ENCODE measurements around the gene NPY. TPM values are rescaled to one million over a fixed set of nuclear protein-coding genes. Genes with fewer than 3 reads are reported as not detected.
A peak's percentile ranks its signal among the peaks of the same experiment; 100 is the strongest.
"Not testable (repeated sequence)": the region's sequence is repeated elsewhere in the genome, so short reads cannot be mapped to it uniquely, and the experiment has no call there.

NPY gene
- total RNA-seq (0.71 TPM), polyA plus RNA-seq (2.4 TPM)
- long read RNA-seq, donor 1, result 0 reads
- long read RNA-seq, donor 2, result 0 reads
- long read RNA-seq, donor 3, partial matches to known transcripts, result 0 of 1 reads
- long read RNA-seq, donor 3, other reads (novel, unspliced or antisense), result 0 of 1 reads
- long read RNA-seq, donor 4, result 0 reads
- long read RNA-seq, donor 5, result 0 reads
- long read RNA-seq, donor 6, result 0 reads
- long read RNA-seq, donor 7, result 0 reads
- long read RNA-seq, donor 8, result 0 reads
- long read RNA-seq, donor 9, result 0 reads
- long read RNA-seq, donor 10, partial matches to known transcripts, result 0 of 1 reads
- long read RNA-seq, donor 10, other reads (novel, unspliced or antisense), result 0 of 1 reads

- Histone ChIP-seq H3K27me3 (ENCODE audit: control insufficient read depth in 2 of 2, insufficient read depth in 1 of 2, low read length in 1 of 2) (peaks cover 40 to 71% of the 10 kb centered on the region in 2 donors), H3K4me3 (ENCODE audit: low read length in 2 of 2) (peak within 1 kb of the TSS in 1 of 2 donors; percentile 19), H3K36me3 (ENCODE audit: control insufficient read depth in 2 of 2, insufficient read depth in 2 of 2, low read length in 1 of 2) (no peaks in the 10 kb centered on the region)
Observed at GRCh38 chr7:24283897-24284698, at the start of gene NPY. Gene NPY, plus strand, starts transcription at chr7:24284190. Its CDS starts 1,051 bp downstream, at chr7:24285241.

DNA sequence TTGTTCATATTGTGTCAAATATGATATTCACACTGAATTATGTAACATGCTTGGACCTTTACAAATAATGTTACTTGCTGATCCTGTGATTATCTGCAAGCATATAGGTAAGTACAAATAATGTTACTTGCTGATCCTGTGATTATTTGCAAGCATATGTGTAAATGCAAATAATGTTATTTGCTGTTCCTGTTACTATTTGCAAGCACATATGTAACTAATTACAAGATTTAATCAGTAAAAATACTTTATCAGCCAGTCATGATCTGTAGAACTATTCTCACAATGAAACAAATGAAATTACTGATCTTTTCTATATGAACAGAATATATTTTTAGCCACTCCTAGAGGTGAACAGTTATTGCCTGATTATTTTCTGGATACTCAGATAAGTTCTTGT lies 44.7 kb upstream of the NPY start:
- Histone ChIP-seq H3K9me3 (ENCODE audit: control insufficient read depth in 2 of 2, insufficient read depth in 1 of 2, low read length in 1 of 2) (no peaks in the 10 kb centered on the region), H3K4me3 (ENCODE audit: low read length in 2 of 2) (no peak overlapping the region), H3K27ac (ENCODE audit: low read depth in 1 of 2, low read length in 1 of 2) (no peak overlapping the region)

More at GRCh38 chr7:24283897-24284698, at the start of gene NPY:
- DNase-seq (ENCODE audit: low read depth in 6 of 9, low spot score in 9 of 9), result peak in 2 of 9 donors; percentile 2 to 18
- H3K27ac ChIP-seq (ENCODE audit: low read depth in 1 of 2, low read length in 1 of 2), result no peak within 1 kb of the TSS
- peaks cover 0 to 3% of the 10 kb centered on the region in 2 donors for H3K9me3 ChIP-seq (ENCODE audit: control insufficient read depth in 2 of 2, insufficient read depth in 1 of 2, low read length in 1 of 2)
- H3K4me1 ChIP-seq (ENCODE audit: control insufficient read depth in 2 of 2, insufficient read depth in 2 of 2, low read length in 2 of 2), result peaks cover 0 to 14% of the 10 kb centered on the region in 2 donors
- 2% methylated on average over 73 of the region's 73 CpGs for WGBS

GRCh38 chr7:24241206-24241605 lies 42.8 kb upstream of the NPY start:
- WGBS, result 98% methylated on average over 5 of the region's 5 CpGs
- no peaks in the 10 kb centered on the region for H3K4me1 ChIP-seq (ENCODE audit: control insufficient read depth in 2 of 2, insufficient read depth in 2 of 2, low read length in 2 of 2)
- H3K36me3 ChIP-seq (ENCODE audit: control insufficient read depth in 2 of 2, insufficient read depth in 2 of 2, low read length in 1 of 2), result no peaks in the 10 kb centered on the region
- no peak overlapping the region for H3K4me3 ChIP-seq (ENCODE audit: low read length in 2 of 2)
- DNase-seq (ENCODE audit: low read depth in 6 of 9, low spot score in 9 of 9), result no peak
- H3K27ac ChIP-seq (ENCODE audit: low read depth in 1 of 2, low read length in 1 of 2), result no peak overlapping the region
- no peaks in the 10 kb centered on the region for H3K9me3 ChIP-seq (ENCODE audit: control insufficient read depth in 2 of 2, insufficient read depth in 1 of 2, low read length in 1 of 2)
- H3K27me3 ChIP-seq (ENCODE audit: control insufficient read depth in 2 of 2, insufficient read depth in 1 of 2, low read length in 1 of 2), result peaks cover 0 to 2% of the 10 kb centered on the region in 2 donors

More for the DNA sequence above, 44.7 kb upstream of the NPY start:
- no peaks in the 10 kb centered on the region for H3K36me3 ChIP-seq (ENCODE audit: control insufficient read depth in 2 of 2, insufficient read depth in 2 of 2, low read length in 1 of 2)
- peaks cover 0 to 2% of the 10 kb centered on the region in 2 donors for H3K27me3 ChIP-seq (ENCODE audit: control insufficient read depth in 2 of 2, insufficient read depth in 1 of 2, low read length in 1 of 2)
- no peaks in the 10 kb centered on the region for H3K4me1 ChIP-seq (ENCODE audit: control insufficient read depth in 2 of 2, insufficient read depth in 2 of 2, low read length in 2 of 2)
- DNase-seq (ENCODE audit: low read depth in 6 of 9, low spot score in 9 of 9), result no peak

GRCh38 chr7:24244554-24244953 lies 39.4 kb upstream of the NPY start:
- no peak for DNase-seq (ENCODE audit: low read depth in 6 of 9, low spot score in 9 of 9)
- Histone ChIP-seq H3K4me1 (ENCODE audit: control insufficient read depth in 2 of 2, insufficient read depth in 2 of 2, low read length in 2 of 2) (no peaks in the 10 kb centered on the region), H3K27me3 (ENCODE audit: control insufficient read depth in 2 of 2, insufficient read depth in 1 of 2, low read length in 1 of 2) (no peaks in the 10 kb centered on the region), H3K9me3 (ENCODE audit: control insufficient read depth in 2 of 2, insufficient read depth in 1 of 2, low read length in 1 of 2) (no peaks in the 10 kb centered on the region), H3K4me3 (ENCODE audit: low read length in 2 of 2) (no peak overlapping the region), H3K36me3 (ENCODE audit: control insufficient read depth in 2 of 2, insufficient read depth in 2 of 2, low read length in 1 of 2) (no peaks in the 10 kb centered on the region), H3K27ac (ENCODE audit: low read depth in 1 of 2, low read length in 1 of 2) (no peak overlapping the region)
- WGBS, result 74% methylated on average over 2 of the region's 2 CpGs

GRCh38 chr7:24245362-24245761 lies 38.6 kb upstream of the NPY start:
- Histone ChIP-seq H3K4me1 (ENCODE audit: control insufficient read depth in 2 of 2, insufficient read depth in 2 of 2, low read length in 2 of 2) (no peaks in the 10 kb centered on the region), H3K27ac (ENCODE audit: low read depth in 1 of 2, low read length in 1 of 2) (no peak overlapping the region), H3K27me3 (ENCODE audit: control insufficient read depth in 2 of 2, insufficient read depth in 1 of 2, low read length in 1 of 2) (no peaks in the 10 kb centered on the region), H3K36me3 (ENCODE audit: control insufficient read depth in 2 of 2, insufficient read depth in 2 of 2, low read length in 1 of 2) (no peaks in the 10 kb centered on the region), H3K9me3 (ENCODE audit: control insufficient read depth in 2 of 2, insufficient read depth in 1 of 2, low read length in 1 of 2) (no peaks in the 10 kb centered on the region), H3K4me3 (ENCODE audit: low read length in 2 of 2) (no peak overlapping the region)
- no peak for DNase-seq (ENCODE audit: low read depth in 6 of 9, low spot score in 9 of 9)

- DNase-seq (ENCODE audit: low read depth in 6 of 9, low spot score in 9 of 9), result no peak
- H3K27me3 ChIP-seq (ENCODE audit: control insufficient read depth in 2 of 2, insufficient read depth in 1 of 2, low read length in 1 of 2), result no peaks in the 10 kb centered on the region
- 88% methylated on average over 7 of the region's 7 CpGs for WGBS
- no peaks in the 10 kb centered on the region for H3K4me1 ChIP-seq (ENCODE audit: control insufficient read depth in 2 of 2, insufficient read depth in 2 of 2, low read length in 2 of 2)
- H3K27ac ChIP-seq (ENCODE audit: low read depth in 1 of 2, low read length in 1 of 2), result no peak overlapping the region
- H3K4me3 ChIP-seq (ENCODE audit: low read length in 2 of 2), result no peak overlapping the region
- H3K36me3 ChIP-seq (ENCODE audit: control insufficient read depth in 2 of 2, insufficient read depth in 2 of 2, low read length in 1 of 2), result no peaks in the 10 kb centered on the region
- H3K9me3 ChIP-seq (ENCODE audit: control insufficient read depth in 2 of 2, insufficient read depth in 1 of 2, low read length in 1 of 2), result no peaks in the 10 kb centered on the region
Observed at GRCh38 chr7:24249266-24249665, 34.7 kb upstream of the NPY start.

DNA sequence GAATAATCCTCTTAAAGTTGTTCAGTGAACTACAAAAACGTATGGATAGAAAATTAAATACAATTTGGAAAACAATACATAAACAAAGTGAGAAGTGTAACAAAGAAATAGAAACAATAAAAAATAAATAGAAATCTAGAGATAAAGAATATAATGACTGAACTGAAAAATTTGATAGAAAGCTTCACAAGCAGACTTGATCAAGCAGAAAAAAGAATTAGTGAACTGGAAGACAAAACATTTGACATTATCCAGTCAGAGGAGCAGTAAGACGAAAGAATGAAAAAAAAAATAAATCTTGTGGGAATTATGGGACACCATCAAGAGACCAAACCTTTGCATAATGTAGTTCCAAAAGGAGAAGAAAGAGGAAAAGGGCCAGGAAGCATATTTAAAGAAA lies 32.4 kb upstream of the NPY start:
- Histone ChIP-seq H3K27ac (ENCODE audit: low read depth in 1 of 2, low read length in 1 of 2) (no peak overlapping the region), H3K36me3 (ENCODE audit: control insufficient read depth in 2 of 2, insufficient read depth in 2 of 2, low read length in 1 of 2) (no peaks in the 10 kb centered on the region), H3K4me3 (ENCODE audit: low read length in 2 of 2) (no peak overlapping the region), H3K4me1 (ENCODE audit: control insufficient read depth in 2 of 2, insufficient read depth in 2 of 2, low read length in 2 of 2) (no peaks in the 10 kb centered on the region), H3K9me3 (ENCODE audit: control insufficient read depth in 2 of 2, insufficient read depth in 1 of 2, low read length in 1 of 2) (no peaks in the 10 kb centered on the region), H3K27me3 (ENCODE audit: control insufficient read depth in 2 of 2, insufficient read depth in 1 of 2, low read length in 1 of 2) (no peaks in the 10 kb centered on the region)
- no peak for DNase-seq (ENCODE audit: low read depth in 6 of 9, low spot score in 9 of 9)
- WGBS, result 84% methylated on average over 2 of the region's 2 CpGs

GRCh38 chr7:24255139-24255538 lies 28.9 kb upstream of the NPY start:
- Histone ChIP-seq H3K27ac (ENCODE audit: low read depth in 1 of 2, low read length in 1 of 2) (no peak overlapping the region), H3K36me3 (ENCODE audit: control insufficient read depth in 2 of 2, insufficient read depth in 2 of 2, low read length in 1 of 2) (no peaks in the 10 kb centered on the region), H3K9me3 (ENCODE audit: control insufficient read depth in 2 of 2, insufficient read depth in 1 of 2, low read length in 1 of 2) (no peaks in the 10 kb centered on the region), H3K27me3 (ENCODE audit: control insufficient read depth in 2 of 2, insufficient read depth in 1 of 2, low read length in 1 of 2) (peaks cover 0 to 2% of the 10 kb centered on the region in 2 donors), H3K4me1 (ENCODE audit: control insufficient read depth in 2 of 2, insufficient read depth in 2 of 2, low read length in 2 of 2) (no peaks in the 10 kb centered on the region), H3K4me3 (ENCODE audit: low read length in 2 of 2) (no peak overlapping the region)
- whole genome bisulfite sequencing, result 10% methylated on average over 6 of the region's 6 CpGs
- DNase-seq (ENCODE audit: low read depth in 6 of 9, low spot score in 9 of 9), result peak in 2 of 9 donors; percentile 3 to 20

DNA sequence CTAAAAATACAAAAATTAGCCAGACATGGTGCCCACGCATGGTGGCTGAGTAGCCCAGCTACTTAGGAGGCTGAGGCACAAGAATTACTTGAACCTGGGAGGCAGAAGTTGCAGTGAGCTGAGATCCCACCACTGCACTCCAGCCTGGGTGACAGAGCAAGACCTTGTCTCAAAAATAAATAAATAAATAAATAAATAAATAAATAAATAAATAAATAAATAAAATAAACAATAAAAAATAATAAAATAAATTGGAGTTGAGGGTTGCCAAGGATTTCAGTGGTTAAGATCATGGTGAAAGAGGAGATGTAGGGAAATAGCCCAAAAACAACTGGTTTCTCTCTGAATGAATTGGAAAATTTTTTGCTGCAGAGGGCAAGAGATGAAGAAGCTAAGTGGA lies 25.7 kb upstream of the NPY start:
- not testable (repeated sequence) for H3K27ac ChIP-seq (ENCODE audit: low read depth in 1 of 2, low read length in 1 of 2); H3K4me3 ChIP-seq (ENCODE audit: low read length in 2 of 2); DNase-seq (ENCODE audit: low read depth in 6 of 9, low spot score in 9 of 9); H3K4me1 ChIP-seq (ENCODE audit: control insufficient read depth in 2 of 2, insufficient read depth in 2 of 2, low read length in 2 of 2); H3K36me3 ChIP-seq (ENCODE audit: control insufficient read depth in 2 of 2, insufficient read depth in 2 of 2, low read length in 1 of 2); H3K9me3 ChIP-seq (ENCODE audit: control insufficient read depth in 2 of 2, insufficient read depth in 1 of 2, low read length in 1 of 2); H3K27me3 ChIP-seq (ENCODE audit: control insufficient read depth in 2 of 2, insufficient read depth in 1 of 2, low read length in 1 of 2)
- WGBS, result 97% methylated on average over 1 of the region's 1 CpG

Data from thymus (tissue), 14 donors.